Activated naive CD8-positive, alpha-beta T cell (primary cell): ENCODE measurements around the gene MORC2.

ENCODE experiments used
- H3K27ac Mint-ChIP-seq: one replicate; pipeline ENCODE4 v1.8.0; 2021; ENCODE audit warnings: mixed read lengths
- H3K27me3 Mint-ChIP-seq: one replicate; pipeline ENCODE4 v1.8.0; 2021; ENCODE audit warnings: mixed read lengths
- H3K36me3 Mint-ChIP-seq: one replicate; pipeline ENCODE4 v1.8.0; 2021; ENCODE audit warnings: mixed read lengths
- H3K4me1 Mint-ChIP-seq: one replicate; pipeline ENCODE4 v1.8.0; 2021; ENCODE audit warnings: low read depth, mixed read lengths
- H3K4me3 Mint-ChIP-seq: one replicate; pipeline ENCODE4 v1.8.0; 2021; ENCODE audit warnings: mild to moderate bottlenecking, mixed read lengths
- H3K9me3 Mint-ChIP-seq: one replicate; pipeline ENCODE4 v1.8.0; 2021; ENCODE audit warnings: low read depth, mixed read lengths

Gene MORC2

GRCh38 chr22:30891443-30891755 is 77.2 kb downstream of the MORC2 start:
- Mint-ChIP-seq H3K27me3 (no peaks in the 10 kb centered on the region), H3K9me3 (no peaks in the 10 kb centered on the region), H3K4me1 (peaks cover 31% of the 10 kb centered on the region), H3K36me3 (peaks cover 2% of the 10 kb centered on the region), H3K27ac (no peak overlapping the region), H3K4me3 (no peak overlapping the region)

- peaks cover 2% of the 10 kb centered on the region for H3K36me3 Mint-ChIP-seq
- no peak overlapping the region for H3K4me3 Mint-ChIP-seq
- H3K27me3 Mint-ChIP-seq, result no peaks in the 10 kb centered on the region
- H3K9me3 Mint-ChIP-seq, result no peaks in the 10 kb centered on the region
- no peak overlapping the region for H3K27ac Mint-ChIP-seq
- peaks cover 31% of the 10 kb centered on the region for H3K4me1 Mint-ChIP-seq
These were observed 77.7 kb downstream of the MORC2 start for GRCh38 chr22:30890686-30891442.

GRCh38 chr22:30889996-30890480 is 78.5 kb downstream of the MORC2 start:
- Mint-ChIP-seq H3K27me3 (no peaks in the 10 kb centered on the region), H3K9me3 (no peaks in the 10 kb centered on the region), H3K4me1 (peaks cover 28% of the 10 kb centered on the region), H3K4me3 (no peak overlapping the region), H3K36me3 (peaks cover 2% of the 10 kb centered on the region), H3K27ac (no peak overlapping the region)

GRCh38 chr22:30889268-30889995 is 79.1 kb downstream of the MORC2 start:
- Mint-ChIP-seq H3K4me3 (no peak overlapping the region), H3K36me3 (peaks cover 2% of the 10 kb centered on the region), H3K27me3 (no peaks in the 10 kb centered on the region), H3K4me1 (peaks cover 22% of the 10 kb centered on the region), H3K9me3 (no peaks in the 10 kb centered on the region), H3K27ac (no peak overlapping the region)

GRCh38 chr22:30887861-30888260 is 80.7 kb downstream of the MORC2 start:
- Mint-ChIP-seq H3K9me3 (no peaks in the 10 kb centered on the region), H3K27me3 (no peaks in the 10 kb centered on the region), H3K36me3 (no peaks in the 10 kb centered on the region), H3K4me3 (no peak overlapping the region), H3K4me1 (peaks cover 9% of the 10 kb centered on the region), H3K27ac (no peak overlapping the region)

- H3K27ac Mint-ChIP-seq, result no peak overlapping the region
- peaks cover 9% of the 10 kb centered on the region for H3K4me1 Mint-ChIP-seq
- H3K9me3 Mint-ChIP-seq, result no peaks in the 10 kb centered on the region
- no peaks in the 10 kb centered on the region for H3K27me3 Mint-ChIP-seq
- no peaks in the 10 kb centered on the region for H3K36me3 Mint-ChIP-seq
- H3K4me3 Mint-ChIP-seq, result no peak overlapping the region
These were observed 81.1 kb downstream of the MORC2 start for GRCh38 chr22:30887453-30887852.

GRCh38 chr22:30885591-30885990 is 83.0 kb downstream of the MORC2 start:
- no peak overlapping the region for H3K27ac Mint-ChIP-seq
- H3K9me3 Mint-ChIP-seq, result no peaks in the 10 kb centered on the region
- H3K4me3 Mint-ChIP-seq, result no peak overlapping the region
- H3K36me3 Mint-ChIP-seq, result no peaks in the 10 kb centered on the region
- H3K4me1 Mint-ChIP-seq, result peaks cover 1% of the 10 kb centered on the region
- H3K27me3 Mint-ChIP-seq, result no peaks in the 10 kb centered on the region

GRCh38 chr22:30885001-30885366 is 83.6 kb downstream of the MORC2 start:
- no peak overlapping the region for H3K4me3 Mint-ChIP-seq
- H3K9me3 Mint-ChIP-seq, result no peaks in the 10 kb centered on the region
- no peaks in the 10 kb centered on the region for H3K36me3 Mint-ChIP-seq
- no peaks in the 10 kb centered on the region for H3K27me3 Mint-ChIP-seq
- no peak overlapping the region for H3K27ac Mint-ChIP-seq
- no peaks in the 10 kb centered on the region for H3K4me1 Mint-ChIP-seq

- Mint-ChIP-seq H3K4me1 (no peaks in the 10 kb centered on the region), H3K27ac (no peak overlapping the region), H3K27me3 (no peaks in the 10 kb centered on the region), H3K36me3 (no peaks in the 10 kb centered on the region), H3K4me3 (no peak overlapping the region), H3K9me3 (no peaks in the 10 kb centered on the region)
These were observed 84.2 kb downstream of the MORC2 start for GRCh38 chr22:30884211-30885000.

GRCh38 chr22:30883586-30884145 is 84.9 kb downstream of the MORC2 start:
- Mint-ChIP-seq H3K4me3 (no peak overlapping the region), H3K36me3 (no peaks in the 10 kb centered on the region), H3K27ac (no peak overlapping the region), H3K4me1 (no peaks in the 10 kb centered on the region), H3K9me3 (no peaks in the 10 kb centered on the region), H3K27me3 (no peaks in the 10 kb centered on the region)

GRCh38 chr22:30882974-30883533 is 85.5 kb downstream of the MORC2 start:
- no peaks in the 10 kb centered on the region for H3K36me3 Mint-ChIP-seq
- no peaks in the 10 kb centered on the region for H3K9me3 Mint-ChIP-seq

GRCh38 chr22:30882184-30882717 is 86.3 kb downstream of the MORC2 start:
- no peaks in the 10 kb centered on the region for H3K36me3 Mint-ChIP-seq
- H3K27me3 Mint-ChIP-seq, result no peaks in the 10 kb centered on the region
- H3K4me3 Mint-ChIP-seq, result no peak overlapping the region
- H3K9me3 Mint-ChIP-seq, result no peaks in the 10 kb centered on the region
- peak overlapping the region; percentile 66 for H3K27ac Mint-ChIP-seq
- no peaks in the 10 kb centered on the region for H3K4me1 Mint-ChIP-seq

More at GRCh38 chr22:30882974-30883533, 85.5 kb downstream of the MORC2 start:
- H3K4me3 Mint-ChIP-seq, result no peak overlapping the region
- H3K27me3 Mint-ChIP-seq, result no peaks in the 10 kb centered on the region
- no peak overlapping the region for H3K27ac Mint-ChIP-seq
- no peaks in the 10 kb centered on the region for H3K4me1 Mint-ChIP-seq

- Mint-ChIP-seq H3K4me3 (no peak overlapping the region), H3K36me3 (no peaks in the 10 kb centered on the region), H3K4me1 (no peaks in the 10 kb centered on the region), H3K27me3 (no peaks in the 10 kb centered on the region), H3K9me3 (no peaks in the 10 kb centered on the region), H3K27ac (no peak overlapping the region)
These were observed 87.0 kb downstream of the MORC2 start for GRCh38 chr22:30881361-30882183.

- Mint-ChIP-seq H3K4me3 (no peak overlapping the region), H3K4me1 (no peaks in the 10 kb centered on the region), H3K27me3 (no peaks in the 10 kb centered on the region), H3K36me3 (no peaks in the 10 kb centered on the region), H3K9me3 (no peaks in the 10 kb centered on the region), H3K27ac (no peak overlapping the region)
These were observed 87.7 kb downstream of the MORC2 start for GRCh38 chr22:30880847-30881246.
